H9 (cell line): Measurements from ENCODE around the gene IQCM. TPM values are rescaled to one million over a fixed set of nuclear protein-coding genes. Genes with fewer than 3 reads are reported as not detected.

Source experiments
- DNase-seq: peaks from one replicate; pipeline ENCODE4 v3.0.0-alpha.2; 2017
- H2AFZ ChIP-seq: one replicate; pipeline ENCODE4 v1.6.1; 2013; ENCODE audit warnings: mild to moderate bottlenecking, low read length, control low read depth, moderate library complexity
- H2AK5ac ChIP-seq: 2 replicates; pipeline ENCODE4 v1.6.1; 2013; ENCODE audit warnings: low read length, control low read depth, mixed read lengths; ENCODE audit not compliant: insufficient read length
- H2BK120ac ChIP-seq: one replicate; pipeline ENCODE4 v1.6.1; 2013; ENCODE audit warnings: low read depth, mild to moderate bottlenecking, low read length, control low read depth, inconsistent platforms; ENCODE audit not compliant: poor library complexity, severe bottlenecking
- H2BK12ac ChIP-seq: 2 replicates; pipeline ENCODE4 v1.6.1; 2013; ENCODE audit warnings: low read length, control low read depth, mixed read lengths, low read depth; ENCODE audit not compliant: insufficient read length
- H2BK15ac ChIP-seq: 2 replicates; pipeline ENCODE4 v1.6.1; 2013; ENCODE audit warnings: low read depth, low read length, control low read depth
- H2BK20ac ChIP-seq: one replicate; pipeline ENCODE4 v1.6.1; 2013; ENCODE audit warnings: low read depth, mild to moderate bottlenecking, low read length, control low read depth, inconsistent platforms; ENCODE audit not compliant: poor library complexity, severe bottlenecking
- H2BK5ac ChIP-seq: 2 replicates; pipeline ENCODE4 v1.6.1; 2013; ENCODE audit warnings: low read length, control low read depth, mixed read lengths; ENCODE audit not compliant: insufficient read length
- H3K14ac ChIP-seq: 2 replicates; pipeline ENCODE4 v1.6.1; 2013; ENCODE audit warnings: low read length, control low read depth; ENCODE audit not compliant: insufficient read depth
- H3K18ac ChIP-seq: 2 replicates; pipeline ENCODE4 v1.6.1; 2013; ENCODE audit warnings: low read depth, mild to moderate bottlenecking, mixed read lengths, low read length, control low read depth; ENCODE audit not compliant: insufficient read length
- H3K23ac ChIP-seq: 2 replicates; pipeline ENCODE4 v1.6.1; 2013; ENCODE audit warnings: low read length, control low read depth, mixed read lengths, low read depth; ENCODE audit not compliant: insufficient read length
- H3K23me2 ChIP-seq: 2 replicates; pipeline ENCODE4 v1.6.1; 2013; ENCODE audit warnings: low read depth, mild to moderate bottlenecking, mixed read lengths, low read length, control low read depth; ENCODE audit not compliant: insufficient read length, poor library complexity, severe bottlenecking
- H3K27ac ChIP-seq: 2 replicates; pipeline ENCODE4 v1.5.1; 2013; ENCODE audit warnings: low read length, control low read depth, mixed read lengths, low read depth; ENCODE audit not compliant: insufficient read length
- H3K27me3 ChIP-seq: 2 replicates; pipeline ENCODE4 v1.6.1; 2013; ENCODE audit warnings: low read length, control low read depth, inconsistent platforms; ENCODE audit not compliant: insufficient read depth
- H3K4ac ChIP-seq: 2 replicates; pipeline ENCODE4 v1.6.1; 2013; ENCODE audit warnings: low read depth, mild to moderate bottlenecking, control low read depth, inconsistent platforms, low read length, moderate library complexity
- H3K4me1 ChIP-seq: 2 replicates; pipeline ENCODE4 v1.6.1; 2013; ENCODE audit warnings: low read length, control low read depth, inconsistent platforms; ENCODE audit not compliant: insufficient read depth
- H3K4me2 ChIP-seq: 2 replicates; pipeline ENCODE4 v1.6.1; 2013; ENCODE audit warnings: low read length, control low read depth, mixed read lengths; ENCODE audit not compliant: insufficient read length, insufficient read depth
- H3K56ac ChIP-seq: 2 replicates; pipeline ENCODE4 v1.6.1; 2013; ENCODE audit warnings: low read depth, mild to moderate bottlenecking, mixed read lengths, low read length, control low read depth; ENCODE audit not compliant: insufficient read length
- H3K79me1 ChIP-seq: 2 replicates; pipeline ENCODE4 v1.6.1; 2013; ENCODE audit warnings: low read depth, mild to moderate bottlenecking, moderate library complexity, low read length, control low read depth, inconsistent platforms; ENCODE audit not compliant: insufficient read depth, poor library complexity, severe bottlenecking
- H3K79me2 ChIP-seq: 2 replicates; pipeline ENCODE4 v1.6.1; 2013; ENCODE audit warnings: low read length, control low read depth, inconsistent platforms; ENCODE audit not compliant: insufficient read depth
- H3K9ac ChIP-seq: 2 replicates; pipeline ENCODE4 v1.6.1; 2013; ENCODE audit warnings: low read length, control low read depth, mixed read lengths; ENCODE audit not compliant: insufficient read length; ENCODE audit errors: extremely low read depth
- H3K9me3 ChIP-seq: one replicate; pipeline ENCODE4 v1.6.1; 2013; ENCODE audit warnings: low read depth, low read length, inconsistent platforms; ENCODE audit not compliant: control insufficient read depth
- H3T11ph ChIP-seq: one replicate; pipeline ENCODE4 v1.6.1; 2013; ENCODE audit warnings: mild to moderate bottlenecking, low read length, control low read depth, inconsistent platforms
- H4K20me1 ChIP-seq: one replicate; pipeline ENCODE4 v1.6.1; 2013; ENCODE audit not compliant: control insufficient read depth, insufficient read length, insufficient read depth
- H4K5ac ChIP-seq: 2 replicates; pipeline ENCODE4 v1.6.1; 2013; ENCODE audit warnings: low read depth, mild to moderate bottlenecking, mixed read lengths, low read length, control low read depth; ENCODE audit not compliant: insufficient read length
- H4K8ac ChIP-seq: replicated peaks from 2 replicates; pipeline ENCODE4 v1.6.1; 2013; ENCODE audit warnings: low read length, control low read depth, mixed read lengths, low read depth; ENCODE audit not compliant: insufficient read length
- H4K91ac ChIP-seq: 2 replicates; pipeline ENCODE4 v1.6.1; 2013; ENCODE audit warnings: low read depth, mild to moderate bottlenecking, moderate library complexity, mixed read lengths, low read length, control low read depth; ENCODE audit not compliant: insufficient read length
- H3K27ac Mint-ChIP-seq, 3 experiments: 2 replicates in 2 of 3; 3 replicates in 1 of 3; pipeline ENCODE4 v1.8.0; 2020 to 2021; ENCODE audit warnings: mixed read lengths in 3 of 3, mild to moderate bottlenecking in 1 of 3, moderate library complexity in 1 of 3
- H3K27me3 Mint-ChIP-seq: 2 replicates; pipeline ENCODE4 v1.8.0; 2021; ENCODE audit warnings: low read depth, mild to moderate bottlenecking, moderate library complexity, mixed read lengths
- H3K36me3 Mint-ChIP-seq, 3 experiments: 2 replicates in 2 of 3; 3 replicates in 1 of 3; pipeline ENCODE4 v1.8.0; 2020 to 2021; ENCODE audit warnings: low read depth in 3 of 3, mixed read lengths in 3 of 3; ENCODE audit not compliant: insufficient read depth in 1 of 3
- H3K4me1 Mint-ChIP-seq, 2 experiments: 2 replicates each; pipeline ENCODE4 v1.8.0; 2020; ENCODE audit warnings: mixed read lengths in 2 of 2
- H3K4me3 Mint-ChIP-seq, 2 experiments: 2 replicates in 1 of 2; 3 replicates in 1 of 2; pipeline ENCODE4 v1.8.0; 2020 to 2021; ENCODE audit warnings: mild to moderate bottlenecking in 2 of 2, mixed read lengths in 2 of 2, moderate library complexity in 1 of 2
- H3K9me3 Mint-ChIP-seq, 2 experiments: 2 replicates in 1 of 2; 3 replicates in 1 of 2; pipeline ENCODE4 v1.8.0; 2020; ENCODE audit warnings: mild to moderate bottlenecking in 2 of 2, mixed read lengths in 2 of 2, moderate library complexity in 1 of 2
- WGBS: extraction: QIAGEN DNeasy Blood & Tissue Kit; methylation state at CpG from one replicate; pipeline ENCODE4 v1.1.7; 2013; ENCODE audit warnings: missing lambda C conversion rate, low lambda C conversion rate, mixed read lengths; ENCODE audit not compliant: insufficient read length; ENCODE audit errors: extremely low coverage; 5-methylcytosine and 5-hydroxymethylcytosine counted together
- total RNA-seq: library from RNA; stranded (reverse); gene quantifications from 2 replicates; pipeline ENCODE4 v1.2.1, GENCODE V29; 2021
- TF ChIP-seq, protein P1 (sequence below): fragments of 200-600 bp; sonication (generic); conservative IDR thresholded peaks from 3 replicates; pipeline ENCODE4 v1.8.0; 2021; ENCODE audit warnings: antibody characterized with exemption, mild to moderate bottlenecking

Gene IQCM
- total RNA-seq, 1 experiment from 2014 or later = 0.15 TPM

DNA sequence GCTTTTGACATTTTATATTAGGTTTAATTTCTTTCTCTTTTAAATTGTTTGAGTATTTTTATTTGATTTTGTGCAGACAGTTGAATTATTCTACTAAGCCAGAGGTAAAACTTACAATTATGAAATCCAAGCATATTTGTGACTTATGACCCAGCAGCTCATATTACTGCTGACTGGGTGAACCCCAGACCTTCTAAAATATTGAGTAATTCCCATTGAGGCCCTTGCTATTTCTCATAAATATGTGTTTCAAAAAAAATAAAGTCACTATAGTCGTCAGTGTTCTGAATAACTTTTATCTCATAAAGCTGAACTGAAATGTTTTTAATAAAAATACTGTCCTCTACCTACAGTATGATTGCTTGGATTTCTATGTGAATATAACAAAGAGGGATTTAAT, 303.1 kb downstream of the IQCM start:
- no peak overlapping the region for H3K56ac ChIP-seq
- no peak overlapping the region for H4K91ac ChIP-seq
- Mint-ChIP-seq H3K27ac (no peak overlapping the region), H3K36me3 (peaks cover 11 to 18% (median 16%) of the 10 kb centered on the region in 3 experiments), H3K4me3 (no peak overlapping the region), H3K27me3 (no peaks in the 10 kb centered on the region), H3K4me1 (peaks cover under 1 to 3% of the 10 kb centered on the region in 2 experiments; a peak in 3 of 4 replicates), H3K9me3 (peaks cover 16 to 19% of the 10 kb centered on the region in 2 experiments)
- no peak overlapping the region for H3K18ac ChIP-seq
- no peaks in the 10 kb centered on the region for H3K4me1 ChIP-seq
- no peak overlapping the region for H4K8ac ChIP-seq
- H2BK15ac ChIP-seq = no peak overlapping the region
- no peaks in the 10 kb centered on the region for H3K23me2 ChIP-seq
- no peaks in the 10 kb centered on the region for H4K20me1 ChIP-seq
- H2BK20ac ChIP-seq = no peak overlapping the region
- no peak overlapping the region for H3K9ac ChIP-seq
- no peak overlapping the region for H2AK5ac ChIP-seq
- no peak overlapping the region for H3T11ph ChIP-seq
- H3K27ac ChIP-seq = no peak overlapping the region
- no peak overlapping the region for H2BK12ac ChIP-seq
- no peak overlapping the region for H3K14ac ChIP-seq
- H3K79me1 ChIP-seq = no peaks in the 10 kb centered on the region
- no peaks in the 10 kb centered on the region for H3K27me3 ChIP-seq
- no peak overlapping the region for H3K23ac ChIP-seq
- no peaks in the 10 kb centered on the region for H3K9me3 ChIP-seq
- no CpG with 5 or more reads among the region's 1 CpG for WGBS
- no peak overlapping the region for H2BK5ac ChIP-seq
- H2BK120ac ChIP-seq = no peak overlapping the region
- DNase-seq = no peak
- H2AFZ ChIP-seq = no peak overlapping the region
- no peak overlapping the region for H3K4ac ChIP-seq
- H3K4me2 ChIP-seq = no peak overlapping the region
- H4K5ac ChIP-seq = no peak overlapping the region
- TF ChIP-seq, protein P1, sequence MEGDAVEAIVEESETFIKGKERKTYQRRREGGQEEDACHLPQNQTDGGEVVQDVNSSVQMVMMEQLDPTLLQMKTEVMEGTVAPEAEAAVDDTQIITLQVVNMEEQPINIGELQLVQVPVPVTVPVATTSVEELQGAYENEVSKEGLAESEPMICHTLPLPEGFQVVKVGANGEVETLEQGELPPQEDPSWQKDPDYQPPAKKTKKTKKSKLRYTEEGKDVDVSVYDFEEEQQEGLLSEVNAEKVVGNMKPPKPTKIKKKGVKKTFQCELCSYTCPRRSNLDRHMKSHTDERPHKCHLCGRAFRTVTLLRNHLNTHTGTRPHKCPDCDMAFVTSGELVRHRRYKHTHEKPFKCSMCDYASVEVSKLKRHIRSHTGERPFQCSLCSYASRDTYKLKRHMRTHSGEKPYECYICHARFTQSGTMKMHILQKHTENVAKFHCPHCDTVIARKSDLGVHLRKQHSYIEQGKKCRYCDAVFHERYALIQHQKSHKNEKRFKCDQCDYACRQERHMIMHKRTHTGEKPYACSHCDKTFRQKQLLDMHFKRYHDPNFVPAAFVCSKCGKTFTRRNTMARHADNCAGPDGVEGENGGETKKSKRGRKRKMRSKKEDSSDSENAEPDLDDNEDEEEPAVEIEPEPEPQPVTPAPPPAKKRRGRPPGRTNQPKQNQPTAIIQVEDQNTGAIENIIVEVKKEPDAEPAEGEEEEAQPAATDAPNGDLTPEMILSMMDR = no peak
- H3K79me2 ChIP-seq = no peaks in the 10 kb centered on the region
